ENCODE results near the gene SLC34A1.

Gene SLC34A1

GRCh38 chr5:177349762-177350161, 34.5 kb upstream of the SLC34A1 start:
- no peaks in the 10 kb centered on the region for H3K27me3 ChIP-seq (replicated peaks; ENCODE audit: insufficient read depth, low read length)
- H3K9ac ChIP-seq (ENCODE audit: low read length), result no peak overlapping the region; the same call in 1 of the 2 replicates
- DNase-seq, result no peak
- H4K20me1 ChIP-seq (ENCODE audit: insufficient read depth, low read length), result no peaks in the 10 kb centered on the region; the same call in 1 of the 2 replicates
- H3K4me2 ChIP-seq (ENCODE audit: low read depth, low read length), result peak overlapping the region; percentile 94; the same call in 1 of the 2 replicates
- no peaks in the 10 kb centered on the region for H3K9me2 ChIP-seq (replicated peaks; ENCODE audit: insufficient read depth, low read length)
- no peak overlapping the region for H2AFZ ChIP-seq (ENCODE audit: low read length)
- peaks cover 65% of the 10 kb centered on the region for H3K79me2 ChIP-seq (ENCODE audit: low read length)
- H3K36me3 ChIP-seq (replicated peaks; ENCODE audit: insufficient read depth, low read length), result no peaks in the 10 kb centered on the region
- H3F3A ChIP-seq (ENCODE audit: insufficient read depth, low read length), result 0 out of 2 replicates have a peak, but pooled peaks cover 7% of the 10 kb centered on the region
- peaks cover 19% of the 10 kb centered on the region for H3K4me1 ChIP-seq (ENCODE audit: low read length)
- TF ChIP-seq CTCF (IDR thresholded peaks at IDR 0.05; ENCODE audit: low read length) (no peak), EZH2phosphoT487 (IDR thresholded peaks at IDR 0.05; ENCODE audit: low read length) (no peak), EZH2 (optimal IDR thresholded peaks at IDR 0.05; ENCODE audit: low read depth, low read length) (no peak)
- H3K4me3 ChIP-seq (ENCODE audit: low read length), result no peak overlapping the region; the same call in 1 of the 2 replicates
- H3K9me3 ChIP-seq (replicated peaks; ENCODE audit: insufficient read depth, low read length), result no peaks in the 10 kb centered on the region
- no peak overlapping the region for H3K27ac ChIP-seq (ENCODE audit: low read length)

- H2AFZ ChIP-seq (ENCODE audit: low read length), result peak overlapping the region; percentile 99
- H4K20me1 ChIP-seq (ENCODE audit: insufficient read depth, low read length), result no peaks in the 10 kb centered on the region; the same call in 1 of the 2 replicates
- DNase-seq, result peak; percentile 7
- no peak for TF ChIP-seq EZH2 (optimal IDR thresholded peaks at IDR 0.05; ENCODE audit: low read depth, low read length)
- no peak for TF ChIP-seq EZH2phosphoT487 (IDR thresholded peaks at IDR 0.05; ENCODE audit: low read length)
- TF ChIP-seq CTCF (IDR thresholded peaks at IDR 0.05; ENCODE audit: low read length), result no peak
- peaks cover 56% of the 10 kb centered on the region for H3K79me2 ChIP-seq (ENCODE audit: low read length)
- peak overlapping the region; percentile 91 for H3K27ac ChIP-seq (ENCODE audit: low read length)
- 0 out of 2 replicates have a peak, but pooled peaks cover 7% of the 10 kb centered on the region for H3F3A ChIP-seq (ENCODE audit: insufficient read depth, low read length)
- H3K9ac ChIP-seq (ENCODE audit: low read length), result peak overlapping the region; percentile 90
- no peaks in the 10 kb centered on the region for H3K27me3 ChIP-seq (replicated peaks; ENCODE audit: insufficient read depth, low read length)
- H3K4me2 ChIP-seq (ENCODE audit: low read depth, low read length), result peak overlapping the region; percentile 94
- H3K9me2 ChIP-seq (replicated peaks; ENCODE audit: insufficient read depth, low read length), result no peaks in the 10 kb centered on the region
- peak overlapping the region; percentile 99 for H3K4me3 ChIP-seq (ENCODE audit: low read length)
- H3K4me1 ChIP-seq (ENCODE audit: low read length), result peaks cover 23% of the 10 kb centered on the region
- H3K9me3 ChIP-seq (replicated peaks; ENCODE audit: insufficient read depth, low read length), result no peaks in the 10 kb centered on the region
- no peaks in the 10 kb centered on the region for H3K36me3 ChIP-seq (replicated peaks; ENCODE audit: insufficient read depth, low read length)
These were observed 33.4 kb upstream of the SLC34A1 start for GRCh38 chr5:177350776-177351391.

- peak within 1 kb of the TSS; percentile 99 for H3K4me3 ChIP-seq (ENCODE audit: low read length)
- TF ChIP-seq CTCF (IDR thresholded peaks at IDR 0.05; ENCODE audit: low read length) (no peak), EZH2phosphoT487 (IDR thresholded peaks at IDR 0.05; ENCODE audit: low read length) (no peak), EZH2 (optimal IDR thresholded peaks at IDR 0.05; ENCODE audit: low read depth, low read length) (no peak)
- peaks cover 48% of the 10 kb centered on the region for H3K79me2 ChIP-seq (ENCODE audit: low read length)
- H3F3A ChIP-seq (ENCODE audit: insufficient read depth, low read length), result 0 out of 2 replicates have a peak, but pooled peaks cover 7% of the 10 kb centered on the region
- H3K36me3 ChIP-seq (replicated peaks; ENCODE audit: insufficient read depth, low read length), result no peaks in the 10 kb centered on the region
- peaks cover 30% of the 10 kb centered on the region for H3K4me1 ChIP-seq (ENCODE audit: low read length)
- peak within 1 kb of the TSS; percentile 94 for H3K4me2 ChIP-seq (ENCODE audit: low read depth, low read length)
- H3K9ac ChIP-seq (ENCODE audit: low read length), result peak within 1 kb of the TSS; percentile 90
- H4K20me1 ChIP-seq (ENCODE audit: insufficient read depth, low read length), result no peaks in the 10 kb centered on the region
- DNase-seq, result peak; percentile 96
- H3K9me2 ChIP-seq (replicated peaks; ENCODE audit: insufficient read depth, low read length), result no peaks in the 10 kb centered on the region
- no peaks in the 10 kb centered on the region for H3K27me3 ChIP-seq (replicated peaks; ENCODE audit: insufficient read depth, low read length)
- no peaks in the 10 kb centered on the region for H3K9me3 ChIP-seq (replicated peaks; ENCODE audit: insufficient read depth, low read length)
- peak within 1 kb of the TSS; percentile 99 for H2AFZ ChIP-seq (ENCODE audit: low read length)
- H3K27ac ChIP-seq (ENCODE audit: low read length), result peak within 1 kb of the TSS; percentile 91
These were observed 32.6 kb upstream of the SLC34A1 start, which contains the start of gene LMAN2 for GRCh38 chr5:177351392-177352329. Gene LMAN2 (minus strand): TSS chr5:177351668. CDS start chr5:177351647, 21 bp downstream.

All from MM.1S (cell line).